Neural progenitor cell (in vitro differentiated cells): ENCODE measurements around the gene WDR5. TPM values are rescaled to one million over a fixed set of nuclear protein-coding genes. Genes with fewer than 3 reads are reported as not detected.
A peak's percentile ranks its signal among the peaks of the same experiment; 100 is the strongest.

Experiments
- DNase-seq: peaks from one replicate; pipeline ENCODE4 v3.0.0-alpha.2; 2016; ENCODE audit warnings: low spot score
- H2AFZ ChIP-seq: fragments of 200-600 bp; sonication (generic); replicated peaks from 2 replicates; pipeline ENCODE4 v1.6.1; 2016; ENCODE audit warnings: antibody characterized with exemption
- H3F3A ChIP-seq: fragments of 200-600 bp; sonication (generic); 2 replicates; pipeline ENCODE4 v1.6.1; 2016; ENCODE audit warnings: antibody characterized with exemption, low read depth
- H3K27ac ChIP-seq: fragments of 200-600 bp; sonication (generic); 2 replicates; pipeline ENCODE4 v1.5.1; 2016; ENCODE audit warnings: mild to moderate bottlenecking
- H3K27me3 ChIP-seq: fragments of 200-600 bp; sonication (generic); 2 replicates; pipeline ENCODE4 v1.6.1; 2016; ENCODE audit warnings: mild to moderate bottlenecking, moderate library complexity
- H3K36me3 ChIP-seq: fragments of 200-600 bp; sonication (generic); 2 replicates; pipeline ENCODE4 v1.5.1; 2016
- H3K4me1 ChIP-seq: fragments of 200-600 bp; sonication (generic); 2 replicates; pipeline ENCODE4 v1.6.1; 2016; ENCODE audit warnings: mixed run types
- H3K4me2 ChIP-seq: fragments of 200-600 bp; sonication (generic); 2 replicates; pipeline ENCODE4 v1.6.1; 2016
- H3K4me3 ChIP-seq: fragments of 200-600 bp; sonication (generic); 2 replicates; pipeline ENCODE4 v1.5.1; 2016
- H3K79me2 ChIP-seq: fragments of 200-600 bp; sonication (generic); 2 replicates; pipeline ENCODE4 v1.6.1; 2016; ENCODE audit warnings: low read depth
- H3K9ac ChIP-seq: fragments of 200-600 bp; sonication (generic); 2 replicates; pipeline ENCODE4 v1.6.1; 2016
- H3K9me3 ChIP-seq: fragments of 200-600 bp; sonication (generic); 2 replicates; pipeline ENCODE4 v1.5.1; 2016; ENCODE audit warnings: low read depth
- H4K20me1 ChIP-seq: fragments of 200-600 bp; sonication (generic); 2 replicates; pipeline ENCODE4 v1.6.1; 2016; ENCODE audit warnings: low read depth
- H3K27ac Mint-ChIP-seq: 3 replicates; pipeline ENCODE4 v1.8.0; 2021; ENCODE audit warnings: mixed read lengths
- H3K27me3 Mint-ChIP-seq: 2 replicates; pipeline ENCODE4 v1.8.0; 2022; ENCODE audit warnings: low read depth, mild to moderate bottlenecking, inconsistent platforms, moderate library complexity, mixed read lengths; ENCODE audit not compliant: insufficient read depth
- H3K36me3 Mint-ChIP-seq: 3 replicates; pipeline ENCODE4 v1.8.0; 2021; ENCODE audit warnings: mixed read lengths
- H3K4me1 Mint-ChIP-seq: 3 replicates; pipeline ENCODE4 v1.8.0; 2021; ENCODE audit warnings: mixed read lengths
- H3K4me3 Mint-ChIP-seq: 3 replicates; pipeline ENCODE4 v1.8.0; 2021; ENCODE audit warnings: mild to moderate bottlenecking, moderate library complexity, mixed read lengths
- H3K9me3 Mint-ChIP-seq: 3 replicates; pipeline ENCODE4 v1.8.0; 2020; ENCODE audit warnings: mixed read lengths
- EZH2 ChIP-seq: fragments of 200-600 bp; sonication (generic); IDR thresholded peaks from 2 replicates; pipeline ENCODE4 v1.6.1; 2017; ENCODE audit warnings: antibody characterized with exemption, mild to moderate bottlenecking, moderate library complexity
- EZH2phosphoT487 ChIP-seq: fragments of 200-600 bp; sonication (generic); IDR thresholded peaks from 2 replicates; pipeline ENCODE4 v1.6.1; 2017; ENCODE audit warnings: antibody characterized with exemption
- total RNA-seq: library from RNA; depleted of rRNA; stranded (reverse); fragments of >200 nt; gene quantifications from 2 replicates; pipeline ENCODE4 v1.2.3, GENCODE V29; 2015; ENCODE audit warnings: low replicate concordance
- TF ChIP-seq, protein P1 (sequence below): fragments of 200-600 bp; sonication (generic); IDR thresholded peaks from 2 replicates; pipeline ENCODE4 v1.5.1; 2017; ENCODE audit warnings: antibody characterized with exemption, mild to moderate bottlenecking

The WDR5 gene
- total RNA-seq, 1 donor from 2014 or later = 26.7 TPM

DNA sequence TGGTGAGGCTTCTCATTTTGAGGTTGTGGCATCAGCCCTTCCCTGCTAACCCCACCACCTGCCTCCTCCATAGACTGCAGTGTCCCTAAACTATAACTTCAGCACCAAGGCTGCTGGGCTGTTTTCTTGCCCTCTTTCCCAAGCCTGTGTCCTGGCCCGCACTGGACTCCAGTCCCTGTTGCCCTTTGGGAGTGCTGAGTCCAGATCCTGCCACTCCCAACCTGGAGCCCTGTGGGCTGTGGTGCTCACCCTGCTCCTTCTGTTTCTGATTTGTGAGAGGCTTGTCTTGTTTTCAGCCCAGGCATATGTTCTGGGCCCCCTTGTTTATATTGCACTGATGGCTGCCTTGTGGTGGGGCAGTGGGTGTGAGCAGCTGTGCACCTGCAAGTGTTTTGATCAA lies 68.2 kb downstream of the WDR5 start:
- Histone ChIP-seq H3K36me3 (no peaks in the 10 kb centered on the region), H3K9ac (no peak overlapping the region), H3K4me3 (no peak overlapping the region), H4K20me1 (no peaks in the 10 kb centered on the region), H3F3A (no peaks in the 10 kb centered on the region), H2AFZ (no peak overlapping the region), H3K9me3 (no peaks in the 10 kb centered on the region), H3K27ac (no peak overlapping the region), H3K27me3 (no peaks in the 10 kb centered on the region), H3K4me2 (no peak overlapping the region), H3K79me2 (no peaks in the 10 kb centered on the region), H3K4me1 (peaks cover 2% of the 10 kb centered on the region)
- Mint-ChIP-seq H3K27ac (no peak overlapping the region), H3K4me1 (peaks cover 26% of the 10 kb centered on the region), H3K36me3 (no peaks in the 10 kb centered on the region), H3K9me3 (peaks cover 3% of the 10 kb centered on the region), H3K4me3 (no peak overlapping the region), H3K27me3 (no peaks in the 10 kb centered on the region)
- no peak for TF ChIP-seq EZH2phosphoT487
- TF ChIP-seq EZH2 = no peak
- TF ChIP-seq, protein P1, sequence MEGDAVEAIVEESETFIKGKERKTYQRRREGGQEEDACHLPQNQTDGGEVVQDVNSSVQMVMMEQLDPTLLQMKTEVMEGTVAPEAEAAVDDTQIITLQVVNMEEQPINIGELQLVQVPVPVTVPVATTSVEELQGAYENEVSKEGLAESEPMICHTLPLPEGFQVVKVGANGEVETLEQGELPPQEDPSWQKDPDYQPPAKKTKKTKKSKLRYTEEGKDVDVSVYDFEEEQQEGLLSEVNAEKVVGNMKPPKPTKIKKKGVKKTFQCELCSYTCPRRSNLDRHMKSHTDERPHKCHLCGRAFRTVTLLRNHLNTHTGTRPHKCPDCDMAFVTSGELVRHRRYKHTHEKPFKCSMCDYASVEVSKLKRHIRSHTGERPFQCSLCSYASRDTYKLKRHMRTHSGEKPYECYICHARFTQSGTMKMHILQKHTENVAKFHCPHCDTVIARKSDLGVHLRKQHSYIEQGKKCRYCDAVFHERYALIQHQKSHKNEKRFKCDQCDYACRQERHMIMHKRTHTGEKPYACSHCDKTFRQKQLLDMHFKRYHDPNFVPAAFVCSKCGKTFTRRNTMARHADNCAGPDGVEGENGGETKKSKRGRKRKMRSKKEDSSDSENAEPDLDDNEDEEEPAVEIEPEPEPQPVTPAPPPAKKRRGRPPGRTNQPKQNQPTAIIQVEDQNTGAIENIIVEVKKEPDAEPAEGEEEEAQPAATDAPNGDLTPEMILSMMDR = no peak
- DNase-seq = no peak

- Histone ChIP-seq H4K20me1 (no peaks in the 10 kb centered on the region), H3K36me3 (no peaks in the 10 kb centered on the region), H3F3A (no peaks in the 10 kb centered on the region), H3K9ac (no peak overlapping the region), H3K27me3 (no peaks in the 10 kb centered on the region), H3K79me2 (no peaks in the 10 kb centered on the region), H3K27ac (no peak overlapping the region), H3K9me3 (no peaks in the 10 kb centered on the region), H3K4me2 (no peak overlapping the region), H3K4me3 (no peak overlapping the region), H3K4me1 (peaks cover 2% of the 10 kb centered on the region), H2AFZ (peak overlapping the region; percentile 17)
- H3K36me3 Mint-ChIP-seq = no peaks in the 10 kb centered on the region
- peak overlapping the region; percentile 66 for H3K27ac Mint-ChIP-seq
- TF ChIP-seq EZH2phosphoT487 (no peak), EZH2 (no peak)
- TF ChIP-seq, protein P1 = no peak
- DNase-seq = no peak
- H3K4me1 Mint-ChIP-seq = peaks cover 29% of the 10 kb centered on the region
- H3K9me3 Mint-ChIP-seq = peaks cover 3% of the 10 kb centered on the region
- H3K4me3 Mint-ChIP-seq = no peak overlapping the region
- no peaks in the 10 kb centered on the region for H3K27me3 Mint-ChIP-seq
Measured at GRCh38 chr9:134204991-134205578, 69.2 kb downstream of the WDR5 start.

- Histone ChIP-seq H3K36me3 (no peaks in the 10 kb centered on the region), H3K27me3 (no peaks in the 10 kb centered on the region), H4K20me1 (no peaks in the 10 kb centered on the region), H3K9me3 (no peaks in the 10 kb centered on the region), H3K27ac (no peak overlapping the region), H3F3A (no peaks in the 10 kb centered on the region), H3K9ac (no peak overlapping the region), H3K4me2 (no peak overlapping the region), H3K4me1 (peaks cover 2% of the 10 kb centered on the region), H3K4me3 (no peak overlapping the region), H2AFZ (no peak overlapping the region), H3K79me2 (no peaks in the 10 kb centered on the region)
- Mint-ChIP-seq H3K9me3 (peaks cover 3% of the 10 kb centered on the region), H3K36me3 (no peaks in the 10 kb centered on the region), H3K4me1 (peaks cover 32% of the 10 kb centered on the region), H3K27me3 (peaks cover 2% of the 10 kb centered on the region), H3K27ac (peak overlapping the region; percentile 82), H3K4me3 (no peak overlapping the region)
- no peak for DNase-seq
- TF ChIP-seq EZH2phosphoT487 = no peak
- TF ChIP-seq EZH2 = no peak
- TF ChIP-seq, protein P1 = no peak
Measured at GRCh38 chr9:134205672-134206310, 69.9 kb downstream of the WDR5 start.
